ENCODE results near the gene ZNF273. TPM values are rescaled to one million over a fixed set of nuclear protein-coding genes. Genes with fewer than 3 reads are reported as not detected.

The ZNF273 gene
- total RNA-seq, 2 experiments from 2014 or later, result 22.8 to 23.7 TPM

- TSS peak; percentile 49 for BruUV-seq (replicated peaks)
- H3K27ac ChIP-seq (ENCODE audit: low read depth, low read length, poor library complexity, severe bottlenecking), result peak overlapping the region; percentile 54
- peaks cover 17% of the 10 kb centered on the region for H3K36me3 ChIP-seq (ENCODE audit: insufficient read depth, low read length)
- H4K20me1 ChIP-seq (ENCODE audit: insufficient read depth, low read length), result peaks cover 11% of the 10 kb centered on the region; the same call in 1 of the 2 replicates
- H3K4me2 ChIP-seq (ENCODE audit: low read length), result peak overlapping the region; percentile 72
- intact Hi-C loops (cut with micrococcal nuclease; ENCODE audit: unreplicated experiment), result loop anchor here (2.0 to 10.0 kb wide), 2 partner anchors 235 to 571 kb away; no protein-coding TSS in a partner anchor
- H3K4me3 ChIP-seq (ENCODE audit: low read depth, low read length, poor library complexity, severe bottlenecking), result peak overlapping the region; percentile 86
- H3K9me2 ChIP-seq (ENCODE audit: insufficient read depth, low read length), result no peaks in the 10 kb centered on the region
- TF ChIP-seq CTCF (conservative IDR thresholded peaks at IDR 0.05; ENCODE audit: low read length) (no peak), EZH2phosphoT487 (IDR thresholded peaks at IDR 0.05; ENCODE audit: borderline replicate concordance, low read depth, low read length) (no peak)
- peaks cover 60% of the 10 kb centered on the region for H3K79me2 ChIP-seq (ENCODE audit: insufficient read depth, low read depth, low read length)
- no peak overlapping the region for H2AFZ ChIP-seq (ENCODE audit: low read length)
- ChIA-PET POLR2A (interaction anchor here (0.7 to 1.2 kb wide), 3 partner anchors 78 to 433 kb away, joined by 3 to 4 read pairs (median 4); partner anchors contain the start of gene ZNF107), CTCF (ENCODE audit: unreplicated experiment) (no interaction called here)
- no peaks in the 10 kb centered on the region for H3K9me3 ChIP-seq (ENCODE audit: low read length)
- DNase-seq (ENCODE audit: low spot score), result no peak
- H3K4me1 ChIP-seq (ENCODE audit: insufficient read depth, low read length, poor library complexity, severe bottlenecking), result peaks cover 59% of the 10 kb centered on the region
Observed at GRCh38 chr7:64904008-64904407, 935 bp downstream of the ZNF273 start.

- peak overlapping the region; percentile 86 for H3K4me3 ChIP-seq (ENCODE audit: low read depth, low read length, poor library complexity, severe bottlenecking)
- CTCF ChIA-PET (ENCODE audit: unreplicated experiment), result interaction anchor here (0.6 kb wide), 1 partner anchor 100 kb away, joined by 3 read pairs; no protein-coding TSS in a partner anchor
- POLR2A ChIA-PET, result interaction anchor here (0.6 to 1.2 kb wide), 5 partner anchors 92 to 275 kb away, joined by 3 to 5 read pairs (median 3); partner anchors contain the start of gene ZNF107
- H3K4me2 ChIP-seq (ENCODE audit: low read length), result peak overlapping the region; percentile 72
- DNase-seq (ENCODE audit: low spot score), result no peak
- no peak for TF ChIP-seq EZH2phosphoT487 (IDR thresholded peaks at IDR 0.05; ENCODE audit: borderline replicate concordance, low read depth, low read length)
- TF ChIP-seq CTCF (conservative IDR thresholded peaks at IDR 0.05; ENCODE audit: low read length), result no peak
- peaks cover 3% of the 10 kb centered on the region; the same call in 1 of the 2 replicates for H3K9me3 ChIP-seq (ENCODE audit: low read length)
- peaks cover 71% of the 10 kb centered on the region for H3K79me2 ChIP-seq (ENCODE audit: insufficient read depth, low read depth, low read length)
- no TSS peak for BruUV-seq (replicated peaks)
- H3K4me1 ChIP-seq (ENCODE audit: insufficient read depth, low read length, poor library complexity, severe bottlenecking), result peaks cover 70% of the 10 kb centered on the region
- H3K36me3 ChIP-seq (ENCODE audit: insufficient read depth, low read length), result peaks cover 29% of the 10 kb centered on the region
- intact Hi-C loops (cut with micrococcal nuclease; ENCODE audit: unreplicated experiment), result loop anchor here (2.0 to 10.0 kb wide), 6 partner anchors 113 to 570 kb away; partner anchors contain the start of gene ZNF138
- peak overlapping the region; percentile 79 for H3K27ac ChIP-seq (ENCODE audit: low read depth, low read length, poor library complexity, severe bottlenecking)
- H2AFZ ChIP-seq (ENCODE audit: low read length), result no peak overlapping the region
- H4K20me1 ChIP-seq (ENCODE audit: insufficient read depth, low read length), result peaks cover 11% of the 10 kb centered on the region; the same call in 1 of the 2 replicates
- no peaks in the 10 kb centered on the region for H3K9me2 ChIP-seq (ENCODE audit: insufficient read depth, low read length)
Observed at GRCh38 chr7:64905133-64905532, 2.1 kb downstream of the ZNF273 start.

- Histone ChIP-seq H3K4me3 (ENCODE audit: low read depth, low read length, poor library complexity, severe bottlenecking) (peak overlapping the region; percentile 86), H3K27ac (ENCODE audit: low read depth, low read length, poor library complexity, severe bottlenecking) (peak overlapping the region; percentile 79), H3K9me3 (ENCODE audit: low read length) (peaks cover 7% of the 10 kb centered on the region; the same call in 1 of the 2 replicates), H3K4me1 (ENCODE audit: insufficient read depth, low read length, poor library complexity, severe bottlenecking) (peaks cover 72% of the 10 kb centered on the region), H4K20me1 (ENCODE audit: insufficient read depth, low read length) (peaks cover 11% of the 10 kb centered on the region; the same call in 1 of the 2 replicates), H3K36me3 (ENCODE audit: insufficient read depth, low read length) (peaks cover 33% of the 10 kb centered on the region), H3K79me2 (ENCODE audit: insufficient read depth, low read depth, low read length) (peaks cover 75% of the 10 kb centered on the region), H3K4me2 (ENCODE audit: low read length) (peak overlapping the region; percentile 72), H3K9me2 (ENCODE audit: insufficient read depth, low read length) (no peaks in the 10 kb centered on the region), H2AFZ (ENCODE audit: low read length) (no peak overlapping the region)
- intact Hi-C loops (cut with micrococcal nuclease; ENCODE audit: unreplicated experiment), result loop anchor here (2.0 to 10.0 kb wide), 6 partner anchors 113 to 569 kb away; partner anchors contain the start of gene ZNF138
- DNase-seq (ENCODE audit: low spot score), result peak; percentile 38
- CTCF ChIA-PET (ENCODE audit: unreplicated experiment), result interaction anchor here (0.6 kb wide), 1 partner anchor 99 kb away, joined by 3 read pairs; no protein-coding TSS in a partner anchor
- BruUV-seq (replicated peaks), result no TSS peak
- TF ChIP-seq EZH2phosphoT487 (IDR thresholded peaks at IDR 0.05; ENCODE audit: borderline replicate concordance, low read depth, low read length), result no peak
- TF ChIP-seq CTCF (conservative IDR thresholded peaks at IDR 0.05; ENCODE audit: low read length), result no peak
- POLR2A ChIA-PET, result interaction anchor here (0.6 to 0.7 kb wide), 3 partner anchors 92 to 275 kb away, joined by 3 read pairs; no protein-coding TSS in a partner anchor
Observed at GRCh38 chr7:64905547-64905946, 2.5 kb downstream of the ZNF273 start.

All from OCI-LY7 (cell line).